GM12892 (cell line): Measurements from ENCODE around the gene ABCA3.

ENCODE experiments used
- POLR2A ChIP-seq: IDR thresholded peaks from 2 replicates; pipeline ENCODE4 v1.6.1; 2011; ENCODE audit warnings: low read depth, low read length, control low read depth
- POLR2AphosphoS5 ChIP-seq: IDR thresholded peaks from 2 replicates; pipeline ENCODE4 v1.6.1; 2011; ENCODE audit warnings: low read depth, low read length, control low read depth
- TAF1 ChIP-seq: IDR thresholded peaks from 2 replicates; pipeline ENCODE4 v1.6.1; 2011; ENCODE audit warnings: low read depth, mild to moderate bottlenecking, control low read depth, low read length, borderline replicate concordance

DNA sequence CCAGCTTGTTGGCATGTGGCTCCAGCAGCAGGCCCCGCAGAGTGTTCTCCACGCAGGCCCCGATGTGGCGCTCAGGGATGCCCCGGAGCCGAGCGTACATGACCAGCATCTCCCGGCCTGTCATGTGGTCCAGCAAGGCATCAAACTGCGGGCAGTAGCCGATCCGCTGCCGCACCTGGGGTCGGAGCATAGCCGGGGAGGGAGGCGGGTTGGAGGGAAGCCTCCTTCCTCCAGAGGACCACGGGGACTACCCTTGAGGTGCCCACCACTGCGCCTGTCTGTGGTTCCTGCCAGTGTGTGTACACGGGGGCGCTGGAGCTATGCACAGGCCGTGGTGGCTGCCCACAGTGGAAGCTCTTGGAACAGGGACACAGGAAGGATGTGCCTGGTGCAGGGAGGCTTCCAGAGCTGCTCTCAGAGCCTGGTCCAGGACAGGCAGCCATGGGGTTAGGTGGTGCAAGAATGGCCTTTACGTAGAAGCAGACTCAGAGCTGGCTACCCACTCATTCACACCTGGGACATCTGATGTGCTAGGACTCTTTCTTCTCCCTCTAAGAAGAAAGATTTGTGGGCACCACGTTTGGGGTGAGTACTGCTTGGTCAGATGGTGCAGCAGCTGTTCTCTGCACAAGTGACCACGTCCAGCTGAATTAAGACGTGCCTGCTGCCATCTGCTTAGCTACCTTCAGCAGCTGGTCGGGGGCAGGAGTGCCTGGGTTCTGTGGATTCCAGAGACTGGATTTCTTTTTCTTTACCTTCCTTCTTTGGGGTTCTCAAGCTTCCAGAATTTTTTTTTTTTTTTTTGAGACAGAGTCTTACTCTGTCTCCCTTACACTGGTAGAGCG, 61.4 kb downstream of the ABCA3 start:
- no peak for TF ChIP-seq POLR2A
- TF ChIP-seq TAF1, result no peak
- TF ChIP-seq POLR2AphosphoS5, result no peak
